ENCODE results near the gene LSS.

- TF ChIP-seq CTCF (IDR thresholded peaks at IDR 0.05) (no peak), POLR2A (IDR thresholded peaks at IDR 0.05) (no peak)
Measured at GRCh38 chr21:46269466-46269865, 40.9 kb upstream of the LSS start.

All from Peyer's patch (tissue), 4 donors.